HG03442 (cell line): ENCODE measurements around the gene CSF3R.

Source experiments
- ATAC-seq: cut with Tn5 transposase; IDR thresholded peaks from one replicate; pipeline ENCODE4 v1.9.1; 2021; ENCODE audit warnings: mild to moderate bottlenecking, moderate library complexity; ENCODE audit not compliant: unreplicated experiment

CSF3R gene

DNA sequence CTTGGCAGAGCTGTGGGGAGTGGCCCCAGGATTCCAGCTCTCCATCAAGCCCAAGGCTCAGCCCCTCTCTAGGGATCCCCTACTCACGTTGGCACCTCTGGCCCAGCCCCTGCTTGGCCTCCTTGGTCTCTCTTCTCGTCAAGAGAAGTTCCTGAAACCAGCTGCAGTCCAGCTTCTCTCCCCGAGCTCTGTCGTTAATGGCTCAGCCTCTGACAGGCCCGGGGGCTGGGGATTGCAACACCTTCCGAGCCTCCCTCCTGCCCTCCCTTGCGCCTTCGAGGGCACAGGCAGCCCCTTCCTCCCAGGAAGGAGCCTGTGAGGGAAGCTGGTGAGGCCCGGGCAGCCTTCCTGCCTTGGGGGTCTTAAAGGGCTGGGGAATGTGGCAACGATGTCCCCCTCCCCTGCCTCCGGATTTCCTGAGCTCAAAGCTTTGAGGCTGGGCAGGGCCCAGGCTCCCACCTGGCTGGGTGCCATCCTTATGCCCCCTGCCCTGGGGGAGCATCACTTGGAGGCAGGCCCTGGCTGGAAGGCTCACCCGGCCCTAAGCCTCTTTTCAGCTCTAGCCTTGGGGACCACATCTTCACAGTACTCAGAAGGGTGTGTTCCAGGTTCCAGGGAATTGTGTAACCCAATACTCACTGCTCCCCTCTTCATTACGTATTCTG, at the start of gene CSF3R:
Gene CSF3R, minus strand, starts transcription at position 190 of the 665 bp plus-strand sequence. CDS start 3,417 bp downstream, outside the sequence.
- no peak for ATAC-seq

GRCh38 chr1:36531833-36532232, 49.1 kb upstream of the CSF3R start:
- no peak for ATAC-seq

DNA sequence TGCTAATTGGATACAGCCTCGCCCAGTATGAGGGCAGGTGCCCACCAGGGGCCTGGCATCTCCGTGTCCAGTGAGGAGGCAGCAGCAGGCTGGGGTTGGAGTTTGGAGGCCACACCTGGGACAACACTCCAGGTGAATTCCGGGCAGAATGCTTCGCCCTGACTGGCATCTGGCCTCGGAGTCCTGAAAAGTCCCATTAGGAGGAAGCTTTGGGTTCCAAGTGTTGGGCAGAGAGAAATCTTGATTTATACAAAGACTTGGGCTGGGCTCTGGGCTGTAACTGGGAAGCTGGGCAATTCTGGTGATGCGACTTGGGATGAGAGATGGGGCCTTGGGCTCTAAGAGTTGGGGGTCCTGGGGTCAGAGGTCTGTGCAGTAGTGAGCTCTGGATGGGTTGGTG, 48.1 kb upstream of the CSF3R start:
- ATAC-seq: no peak

DNA sequence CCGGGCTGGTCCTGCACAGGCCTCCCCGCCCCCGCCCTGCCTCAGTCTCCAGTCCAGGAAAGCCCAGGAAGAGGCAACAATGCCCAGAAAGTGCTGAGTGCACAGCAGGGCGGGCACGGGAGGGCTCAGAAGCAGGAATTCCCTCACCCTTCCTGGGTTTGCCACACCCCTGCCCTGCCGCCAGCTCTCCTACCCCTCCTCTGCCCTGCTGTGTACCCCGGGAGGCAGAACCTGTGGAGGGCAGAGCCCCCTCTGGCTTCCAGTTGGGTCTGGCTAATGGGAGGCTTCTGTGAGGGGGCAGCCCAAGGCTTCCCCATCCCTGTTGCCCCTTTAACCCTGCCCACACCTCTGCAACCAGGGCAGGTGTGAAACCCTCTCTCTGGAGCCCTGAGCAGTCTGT, 47.5 kb upstream of the CSF3R start:
- ATAC-seq: no peak

GRCh38 chr1:36529769-36530260, 47.1 kb upstream of the CSF3R start:
- no peak for ATAC-seq

- ATAC-seq: no peak
These were observed 45.9 kb upstream of the CSF3R start for GRCh38 chr1:36528361-36529349.

DNA sequence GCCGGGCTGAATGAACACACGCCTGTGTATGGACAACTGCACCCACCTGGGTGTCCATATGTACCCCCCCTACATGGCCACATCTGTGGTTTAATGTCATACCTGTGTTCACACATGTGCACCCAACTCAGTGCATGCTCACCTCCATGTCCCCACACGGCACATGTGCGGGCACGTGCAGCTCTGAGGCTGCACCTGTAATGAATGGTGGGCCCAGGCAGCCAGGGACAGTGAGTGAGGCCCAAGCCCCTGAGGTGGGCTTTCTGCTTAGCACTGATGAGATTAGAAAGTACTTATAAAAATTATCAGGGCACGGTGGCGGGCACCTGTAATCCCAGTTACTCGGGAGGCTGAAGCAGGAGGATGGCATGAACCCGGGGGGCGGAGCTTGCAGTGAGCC, 42.5 kb upstream of the CSF3R start:
- no peak for ATAC-seq

- no peak for ATAC-seq
These were observed 41.8 kb upstream of the CSF3R start for GRCh38 chr1:36524359-36525062.

DNA sequence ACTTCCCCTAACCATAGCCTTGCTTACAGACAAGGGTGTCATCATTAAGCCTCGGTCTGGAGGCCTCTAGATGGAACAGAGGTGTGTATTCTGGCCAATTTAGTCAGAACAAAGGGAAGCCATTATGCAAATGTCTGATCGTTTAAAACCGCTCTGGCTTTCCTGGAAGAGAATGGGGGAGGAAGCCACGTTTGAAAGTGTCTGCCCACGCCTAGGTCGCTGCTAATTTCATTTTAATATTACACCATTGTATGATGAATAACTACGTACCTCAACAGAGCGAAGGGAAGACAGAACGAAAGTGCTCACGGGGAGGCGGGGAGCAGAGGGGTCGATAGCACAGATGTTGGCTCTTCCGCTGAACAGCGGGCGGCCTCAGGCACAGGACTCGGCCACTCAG, 41.1 kb upstream of the CSF3R start:
- ATAC-seq: no peak

DNA sequence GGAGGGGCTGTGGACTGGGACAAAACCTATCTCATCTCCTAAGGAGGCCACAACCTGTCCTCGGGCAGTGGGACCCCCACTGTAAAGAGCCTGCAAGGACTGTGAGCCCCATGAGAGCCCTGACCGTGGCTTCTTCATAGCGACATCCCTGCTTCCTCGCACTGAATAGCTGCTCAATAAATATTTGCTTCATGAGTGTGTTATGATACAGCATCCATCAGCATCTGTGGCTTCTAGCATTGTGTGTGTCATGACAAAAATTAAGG, 40.5 kb upstream of the CSF3R start:
- no peak for ATAC-seq

GRCh38 chr1:36522461-36523229, 39.9 kb upstream of the CSF3R start:
- no peak for ATAC-seq

- ATAC-seq: no peak
These were observed 39.3 kb upstream of the CSF3R start for GRCh38 chr1:36522021-36522420.

- no peak for ATAC-seq
These were observed 38.2 kb upstream of the CSF3R start for GRCh38 chr1:36520771-36521420.

- ATAC-seq: no peak
These were observed 37.3 kb upstream of the CSF3R start for GRCh38 chr1:36520056-36520455.

DNA sequence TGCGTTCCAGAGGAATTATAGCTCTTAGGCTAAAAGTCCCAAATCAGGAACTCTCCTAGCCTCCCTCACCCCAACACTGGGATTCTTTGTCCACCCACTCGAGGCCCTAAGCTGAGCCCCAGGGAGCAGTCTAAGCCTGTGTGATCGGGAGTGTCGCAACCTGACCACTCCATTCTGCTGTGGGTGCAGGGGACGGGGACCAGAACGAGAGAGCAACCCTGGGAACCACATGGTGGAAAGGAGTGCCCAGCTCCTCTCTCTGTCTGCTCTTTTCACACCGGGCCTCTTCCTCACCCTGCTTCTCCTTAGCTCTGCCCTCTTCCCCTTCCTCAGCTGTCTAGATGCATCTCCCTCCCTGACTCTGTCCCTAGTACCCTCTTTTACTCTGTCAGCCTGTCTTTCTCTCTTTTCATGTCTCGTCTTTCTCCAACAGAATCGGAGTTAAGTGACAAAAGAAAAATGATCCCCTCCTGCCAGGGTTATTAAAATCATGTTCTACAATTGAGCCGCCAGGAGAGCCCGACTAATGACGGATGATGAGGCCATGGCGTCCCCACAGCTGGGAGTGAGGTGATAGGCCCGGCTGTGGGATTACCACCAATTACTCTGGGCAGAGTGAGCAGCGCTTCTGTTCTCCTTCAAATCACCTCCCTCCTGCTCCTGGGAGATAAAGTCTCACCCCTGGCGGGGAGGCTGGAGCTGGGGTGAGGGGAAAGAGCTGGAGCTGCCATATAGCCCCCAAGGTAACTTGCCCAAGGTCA, 34.5 kb upstream of the CSF3R start:
- no peak for ATAC-seq

DNA sequence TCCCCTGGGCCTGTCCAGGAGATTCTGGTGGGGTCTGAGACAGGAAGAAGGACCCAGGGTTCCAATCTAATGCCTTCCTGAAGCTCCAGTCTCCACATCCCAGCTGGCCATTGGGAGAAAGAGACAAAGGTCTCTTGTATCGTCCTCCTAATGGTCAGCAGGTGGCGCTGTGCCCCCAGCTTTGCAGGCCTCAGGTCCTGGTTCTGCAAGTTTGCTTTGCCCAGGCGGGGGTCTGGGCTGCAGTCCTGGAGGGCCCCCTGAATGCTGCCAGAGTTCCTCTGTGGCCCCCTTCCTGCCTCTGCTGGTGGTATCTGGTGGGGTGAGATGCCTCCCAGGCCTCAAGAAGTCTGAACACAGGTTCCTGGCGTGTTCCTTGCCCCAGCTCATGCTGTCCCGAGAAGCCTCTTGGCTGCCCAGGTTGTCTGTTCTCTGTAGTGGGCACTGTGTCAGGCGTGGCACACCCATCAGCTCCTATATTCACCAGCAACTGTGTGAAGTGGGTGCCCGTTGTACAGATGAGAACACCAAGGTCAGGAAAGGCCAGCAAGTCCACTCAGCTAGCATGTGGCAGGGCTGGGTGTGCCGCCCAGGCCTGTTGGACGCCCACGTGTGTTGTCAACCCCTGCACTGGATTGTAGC, 33.8 kb upstream of the CSF3R start:
- ATAC-seq: no peak

- no peak for ATAC-seq
These were observed 32.8 kb upstream of the CSF3R start for GRCh38 chr1:36515315-36516138.

DNA sequence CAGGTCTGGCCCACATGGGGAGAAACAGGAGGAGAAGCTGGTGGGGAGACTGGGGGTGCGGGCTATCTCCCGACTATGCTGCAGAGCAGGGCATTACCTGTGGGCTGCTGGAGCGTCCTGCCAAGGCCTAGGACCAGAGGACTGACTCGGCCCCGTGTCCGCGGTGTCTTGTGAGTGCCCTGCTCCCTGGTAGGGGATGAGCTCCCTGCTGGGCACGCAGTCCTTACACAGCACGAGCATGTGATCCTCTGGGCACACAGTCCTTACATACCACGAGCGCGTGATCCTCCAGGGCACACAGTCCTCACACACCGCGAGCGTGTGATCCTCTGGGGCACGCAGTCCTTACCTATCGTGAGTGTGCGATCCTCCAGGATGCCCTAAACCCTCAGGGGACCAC, 31.8 kb upstream of the CSF3R start:
- ATAC-seq: no peak
